Sigmoid colon (tissue), 7 donors: ENCODE results near the gene IFI16. TPM values are rescaled to one million over a fixed set of nuclear protein-coding genes. Genes with fewer than 3 reads are reported as not detected.
A peak's percentile ranks its signal among the peaks of the same experiment; 100 is the strongest.

Experiments used
- DNase-seq: peaks from one replicate; pipeline ENCODE4 v3.0.0-alpha.2; 2019
- H3K27ac ChIP-seq, 4 donors: fragments of 200-600 bp; sonication (generic); one replicate each; pipeline ENCODE4 v1.5.1; 2016 to 2019; ENCODE audit warnings: mild to moderate bottlenecking in 1 of 4
- H3K27me3 ChIP-seq, 3 donors: fragments of 200-600 bp; sonication (generic); one replicate each; pipeline ENCODE4 v1.5.1; 2019; ENCODE audit warnings: mild to moderate bottlenecking in 1 of 3
- H3K36me3 ChIP-seq, 4 donors: fragments of 200-600 bp; sonication (generic); one replicate each; pipeline ENCODE4 v1.5.1; 2016 to 2019
- H3K4me1 ChIP-seq, 4 donors: fragments of 200-600 bp; sonication (generic); one replicate each; pipeline ENCODE4 v1.5.1; 2017 to 2019
- H3K4me3 ChIP-seq, 4 donors: fragments of 200-600 bp; sonication (generic); one replicate each; pipeline ENCODE4 v1.5.1; 2017 to 2019; ENCODE audit warnings: mild to moderate bottlenecking in 2 of 4, moderate library complexity in 1 of 4
- H3K9me3 ChIP-seq, 4 donors: fragments of 200-600 bp in 3 of 4; sonication (generic) in 3 of 4; one replicate each; pipeline versions ENCODE4 v1.5.1 to v1.6.1; 2013 to 2019
- CTCF ChIP-seq, 4 experiments: fragments of 450-650 bp in 3 of 4; fragments of 200-600 bp in 1 of 4; IDR thresholded peaks; one replicate each; pipeline ENCODE4 v1.5.1; 2016 to 2019; ENCODE audit warnings: antibody characterized with exemption in 4 of 4, mild to moderate bottlenecking in 3 of 4, moderate library complexity in 2 of 4
- EP300 ChIP-seq, 4 donors: sonication (generic); formaldehyde crosslinking; IDR thresholded peaks; one replicate each; pipeline ENCODE4 v1.6.1; 2017; ENCODE audit warnings: antibody characterized with exemption in 4 of 4
- POLR2A ChIP-seq, 2 donors: fragments of 450-650 bp; IDR thresholded peaks; one replicate each; pipeline ENCODE4 v1.6.1; 2016; ENCODE audit warnings: antibody characterized with exemption in 2 of 2, mild to moderate bottlenecking in 2 of 2, moderate library complexity in 2 of 2
- POLR2AphosphoS5 ChIP-seq, 4 donors: sonication (generic); formaldehyde crosslinking; IDR thresholded peaks; one replicate each; pipeline ENCODE4 v1.6.1; 2017; ENCODE audit warnings: antibody characterized with exemption in 4 of 4
- WGBS, 2 donors: extraction: QIAGEN DNeasy Blood & Tissue Kit; methylation state at CpG; one replicate each; pipeline ENCODE4 v1.1.7; 2013; 5-methylcytosine and 5-hydroxymethylcytosine counted together
- intact Hi-C: fragments of 100-400 bp; cut with DNase I; formaldehyde crosslinking; loops from one replicate; pipeline ENCODE4 v1.15.1; 2023
- polyA plus RNA-seq, 3 donors: library from polyadenylated mRNA; stranded (reverse); fragments of 200-250 nt; gene quantifications; one replicate each; pipeline ENCODE4 v1.2.3, GENCODE V29; 2013
- total RNA-seq, 4 donors: library from RNA; depleted of rRNA; stranded (reverse); fragments of >200 nt; gene quantifications; one replicate each; pipeline ENCODE4 v1.1.0, GENCODE V29; 2016
- donor health status: healthy with polysubstance abuse.
- donor health status: Bipolar disorder and iron deficiency.
- donor health status: healthy.

The IFI16 gene
- total and polyA plus RNA-seq, 7 donors: 20.1 to 92.6 (median 56.8) TPM

- no peak for DNase-seq
- no peak for TF ChIP-seq POLR2AphosphoS5 (IDR thresholded peaks at IDR 0.05)
- TF ChIP-seq POLR2A (IDR thresholded peaks at IDR 0.05): no peak
- TF ChIP-seq EP300 (IDR thresholded peaks at IDR 0.05): no peak
- no peak for TF ChIP-seq CTCF (IDR thresholded peaks at IDR 0.05)
- intact Hi-C loops: no loop called here
- H3K4me1 ChIP-seq: no peaks in the 10 kb centered on the region
- H3K36me3 ChIP-seq: no peaks in the 10 kb centered on the region
- H3K4me3 ChIP-seq: no peak overlapping the region
- H3K27ac ChIP-seq: no peak overlapping the region
- WGBS, 2 donors: 68 to 81% methylated on average over 1 of the region's 1 CpG
- H3K9me3 ChIP-seq: no peaks in the 10 kb centered on the region
- H3K27me3 ChIP-seq: no peaks in the 10 kb centered on the region
Observed at GRCh38 chr1:159081626-159082025, 71.9 kb downstream of the IFI16 start.

GRCh38 chr1:159083013-159083412 is 73.3 kb downstream of the IFI16 start:
- Histone ChIP-seq H3K9me3 (no peaks in the 10 kb centered on the region), H3K27ac (no peak overlapping the region), H3K4me3 (no peak overlapping the region), H3K36me3 (no peaks in the 10 kb centered on the region), H3K27me3 (no peaks in the 10 kb centered on the region), H3K4me1 (no peaks in the 10 kb centered on the region)
- TF ChIP-seq POLR2A (IDR thresholded peaks at IDR 0.05) (no peak), POLR2AphosphoS5 (IDR thresholded peaks at IDR 0.05) (no peak), EP300 (IDR thresholded peaks at IDR 0.05) (no peak), CTCF (IDR thresholded peaks at IDR 0.05) (no peak)
- WGBS, 2 donors: 84 to 92% methylated on average over 1 of the region's 1 CpG
- intact Hi-C loops: no loop called here
- no peak for DNase-seq

GRCh38 chr1:159084152-159084551 is 74.4 kb downstream of the IFI16 start:
- Histone ChIP-seq H3K4me1 (no peaks in the 10 kb centered on the region), H3K36me3 (no peaks in the 10 kb centered on the region), H3K27ac (peak overlapping the region in 1 of 4 donors; percentile 16), H3K4me3 (no peak overlapping the region), H3K9me3 (no peaks in the 10 kb centered on the region), H3K27me3 (no peaks in the 10 kb centered on the region)
- TF ChIP-seq POLR2AphosphoS5 (IDR thresholded peaks at IDR 0.05): no peak
- no peak for TF ChIP-seq POLR2A (IDR thresholded peaks at IDR 0.05)
- TF ChIP-seq EP300 (IDR thresholded peaks at IDR 0.05): no peak
- no peak for TF ChIP-seq CTCF (IDR thresholded peaks at IDR 0.05)
- WGBS, 2 donors: 71 to 81% methylated on average over 3 of the region's 3 CpGs
- intact Hi-C loops: no loop called here
- DNase-seq: no peak

GRCh38 chr1:159084867-159085266 is 75.2 kb downstream of the IFI16 start:
- H3K4me1 ChIP-seq: no peaks in the 10 kb centered on the region
- no peaks in the 10 kb centered on the region for H3K27me3 ChIP-seq
- 87 to 88% methylated on average over 3 of the region's 3 CpGs for WGBS, 2 donors
- no peaks in the 10 kb centered on the region for H3K9me3 ChIP-seq
- H3K4me3 ChIP-seq: no peak overlapping the region
- intact Hi-C loops: no loop called here
- H3K36me3 ChIP-seq: no peaks in the 10 kb centered on the region
- TF ChIP-seq POLR2AphosphoS5 (IDR thresholded peaks at IDR 0.05) (peak in 1 of 4 donors; percentile 12), POLR2A (IDR thresholded peaks at IDR 0.05) (no peak), CTCF (IDR thresholded peaks at IDR 0.05) (no peak), EP300 (IDR thresholded peaks at IDR 0.05) (no peak)
- peak overlapping the region in 1 of 4 donors; percentile 16 for H3K27ac ChIP-seq
- no peak for DNase-seq

GRCh38 chr1:159088050-159088449 is 78.3 kb downstream of the IFI16 start:
- no peak overlapping the region for H3K27ac ChIP-seq
- no peaks in the 10 kb centered on the region for H3K36me3 ChIP-seq
- no peak for DNase-seq
- TF ChIP-seq POLR2A (IDR thresholded peaks at IDR 0.05) (no peak), EP300 (IDR thresholded peaks at IDR 0.05) (no peak), POLR2AphosphoS5 (IDR thresholded peaks at IDR 0.05) (no peak), CTCF (IDR thresholded peaks at IDR 0.05) (no peak)
- no peaks in the 10 kb centered on the region for H3K4me1 ChIP-seq
- WGBS, 2 donors: 40 to 69% methylated on average over 2 of the region's 2 CpGs
- no peak overlapping the region for H3K4me3 ChIP-seq
- no peaks in the 10 kb centered on the region for H3K9me3 ChIP-seq
- H3K27me3 ChIP-seq: no peaks in the 10 kb centered on the region
- intact Hi-C loops: no loop called here
